ENCODE data around the gene NEDD4L.

DNA sequence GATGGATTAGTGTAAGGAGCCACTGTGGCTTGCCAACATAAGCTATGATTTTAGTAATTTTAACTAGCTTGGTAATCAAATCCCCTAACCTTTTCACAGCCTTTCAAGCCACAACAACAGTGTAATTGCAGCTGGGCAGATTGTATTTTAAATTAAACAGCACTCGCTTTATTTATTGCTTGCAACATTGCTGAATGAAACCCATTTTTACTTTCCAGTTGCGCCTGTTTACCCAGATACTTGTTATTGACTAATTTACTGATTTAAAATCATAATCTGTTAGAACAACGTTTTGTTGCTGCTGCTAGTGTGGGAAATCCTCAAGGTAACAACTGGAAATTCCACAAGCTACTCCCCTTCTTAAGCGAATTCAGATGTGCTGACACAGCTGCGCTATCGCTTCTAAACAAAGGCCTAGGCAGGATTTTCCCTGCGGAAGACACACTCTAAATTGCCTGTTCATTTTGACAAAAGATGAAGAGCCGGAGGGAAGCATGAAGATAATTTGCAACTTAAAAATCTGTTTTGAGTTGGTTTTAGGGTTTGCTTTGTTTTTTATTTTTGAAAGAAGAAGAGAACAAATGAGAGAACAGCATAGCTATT is 300.9 kb downstream of the NEDD4L start:
- TF ChIP-seq, protein P1, sequence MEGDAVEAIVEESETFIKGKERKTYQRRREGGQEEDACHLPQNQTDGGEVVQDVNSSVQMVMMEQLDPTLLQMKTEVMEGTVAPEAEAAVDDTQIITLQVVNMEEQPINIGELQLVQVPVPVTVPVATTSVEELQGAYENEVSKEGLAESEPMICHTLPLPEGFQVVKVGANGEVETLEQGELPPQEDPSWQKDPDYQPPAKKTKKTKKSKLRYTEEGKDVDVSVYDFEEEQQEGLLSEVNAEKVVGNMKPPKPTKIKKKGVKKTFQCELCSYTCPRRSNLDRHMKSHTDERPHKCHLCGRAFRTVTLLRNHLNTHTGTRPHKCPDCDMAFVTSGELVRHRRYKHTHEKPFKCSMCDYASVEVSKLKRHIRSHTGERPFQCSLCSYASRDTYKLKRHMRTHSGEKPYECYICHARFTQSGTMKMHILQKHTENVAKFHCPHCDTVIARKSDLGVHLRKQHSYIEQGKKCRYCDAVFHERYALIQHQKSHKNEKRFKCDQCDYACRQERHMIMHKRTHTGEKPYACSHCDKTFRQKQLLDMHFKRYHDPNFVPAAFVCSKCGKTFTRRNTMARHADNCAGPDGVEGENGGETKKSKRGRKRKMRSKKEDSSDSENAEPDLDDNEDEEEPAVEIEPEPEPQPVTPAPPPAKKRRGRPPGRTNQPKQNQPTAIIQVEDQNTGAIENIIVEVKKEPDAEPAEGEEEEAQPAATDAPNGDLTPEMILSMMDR (conservative IDR thresholded peaks at IDR 0.05; ENCODE audit: low read length), result no peak
- TF ChIP-seq EZH2phosphoT487 (IDR thresholded peaks at IDR 0.05; ENCODE audit: borderline replicate concordance, low read depth, low read length), result no peak

Data from OCI-LY7 (cell line).